ENCODE measurements around the gene GATA3. TPM values are rescaled to one million over a fixed set of nuclear protein-coding genes. Genes with fewer than 3 reads are reported as not detected.

Gene GATA3
- total and polyA plus RNA-seq, 9 of the 15 experiments (the other 6 are each of a cell fraction or from before 2014, with no cell fraction given) = 0.01 to 0.24 (median 0.09) TPM; not detected in 6

DNA sequence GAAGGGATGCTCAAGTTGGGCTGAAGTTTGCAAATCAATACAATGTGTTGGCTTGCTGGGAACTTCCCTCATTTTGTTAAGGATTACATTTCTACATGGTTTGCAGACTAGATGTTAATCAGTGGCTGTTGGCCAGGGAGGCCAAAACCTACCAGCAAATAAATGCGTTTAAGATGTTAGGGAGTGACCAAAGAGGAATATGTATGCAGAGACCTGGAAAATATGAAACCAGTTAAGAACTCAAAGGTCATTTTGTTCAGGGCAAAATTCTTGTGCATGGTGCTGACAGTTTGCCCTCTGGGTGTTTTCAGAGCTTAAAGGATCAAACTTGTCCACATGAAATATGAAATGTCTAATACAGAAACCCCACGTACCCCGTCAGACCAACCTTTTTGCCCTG is 30.3 kb downstream of the GATA3 start:
- in situ Hi-C loops (cut with MboI) = no loop called here

More for the DNA sequence above, 30.3 kb downstream of the GATA3 start:
- H3K27ac ChIP-seq (ENCODE audit: extremely low read depth, low read depth, low read length) = no peak overlapping the region
- no peak for DNase-seq (ENCODE audit: extremely low read depth in 1 of 4, low spot score in 3 of 4)
- peaks cover 16 to 42% of the 10 kb centered on the region in 2 experiments for H3K27me3 ChIP-seq (ENCODE audit: control insufficient read depth in 2 of 2, insufficient read depth in 2 of 2, low read length in 2 of 2)
- no peak overlapping the region for H3K4me2 ChIP-seq (ENCODE audit: insufficient read depth, low read length)
- H2AFZ ChIP-seq (ENCODE audit: low read depth, low read length) = no peak overlapping the region
- H3K4me1 ChIP-seq (replicated peaks in 1 of 2; ENCODE audit: control insufficient read depth in 2 of 2, insufficient read depth in 2 of 2, low read length in 2 of 2) = peaks cover 0 to 3% of the 10 kb centered on the region in 2 experiments; a peak in 2 of 5 replicates
- ATAC-seq = no peak
- no peaks in the 10 kb centered on the region for H3K9me3 ChIP-seq (replicated peaks; ENCODE audit: control insufficient read depth, insufficient read depth, low read depth, low read length)
- no peaks in the 10 kb centered on the region for H4K20me1 ChIP-seq (replicated peaks; ENCODE audit: control insufficient read depth, insufficient read depth, low read length)
- H3K79me2 ChIP-seq (ENCODE audit: control insufficient read depth, insufficient read depth, low read length) = no peaks in the 10 kb centered on the region
- FAIRE-seq = no peak
- H3K4me3 ChIP-seq = no peak overlapping the region
- no peak for TF ChIP-seq TEAD2 (tag; IDR thresholded peaks at IDR 0.05)
- TF ChIP-seq, protein P1, sequence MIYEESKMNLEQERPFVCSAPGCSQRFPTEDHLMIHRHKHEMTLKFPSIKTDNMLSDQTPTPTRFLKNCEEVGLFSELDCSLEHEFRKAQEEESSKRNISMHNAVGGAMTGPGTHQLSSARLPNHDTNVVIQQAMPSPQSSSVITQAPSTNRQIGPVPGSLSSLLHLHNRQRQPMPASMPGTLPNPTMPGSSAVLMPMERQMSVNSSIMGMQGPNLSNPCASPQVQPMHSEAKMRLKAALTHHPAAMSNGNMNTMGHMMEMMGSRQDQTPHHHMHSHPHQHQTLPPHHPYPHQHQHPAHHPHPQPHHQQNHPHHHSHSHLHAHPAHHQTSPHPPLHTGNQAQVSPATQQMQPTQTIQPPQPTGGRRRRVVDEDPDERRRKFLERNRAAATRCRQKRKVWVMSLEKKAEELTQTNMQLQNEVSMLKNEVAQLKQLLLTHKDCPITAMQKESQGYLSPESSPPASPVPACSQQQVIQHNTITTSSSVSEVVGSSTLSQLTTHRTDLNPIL (CRISPR knock-in tag; IDR thresholded peaks at IDR 0.05) = no peak
- TF ChIP-seq ZNF175 (CRISPR knock-in tag; IDR thresholded peaks at IDR 0.05; ENCODE audit: low read depth) = no peak
- TF ChIP-seq MCM2 (IDR thresholded peaks at IDR 0.05; ENCODE audit: low read depth) = no peak
- no peak for TF ChIP-seq WHSC1 (IDR thresholded peaks at IDR 0.05; ENCODE audit: low read length)
- TF ChIP-seq ZFP1 (CRISPR knock-in tag; IDR thresholded peaks at IDR 0.05) = no peak
- no peak for TF ChIP-seq ZC3H4 (CRISPR knock-in tag; IDR thresholded peaks at IDR 0.05; ENCODE audit: borderline replicate concordance)
- TF ChIP-seq BCL6 (CRISPR knock-in tag; IDR thresholded peaks at IDR 0.05) = no peak
- no peak for TF ChIP-seq PCBP1 (IDR thresholded peaks at IDR 0.05; ENCODE audit: low read depth, low read length, poor library complexity, severe bottlenecking)
- TF ChIP-seq MEF2A (IDR thresholded peaks at IDR 0.05; ENCODE audit: control insufficient read depth, low read depth, low read length) = no peak
- TF ChIP-seq RAD51 (IDR thresholded peaks at IDR 0.05; ENCODE audit: borderline replicate concordance, low read depth) = no peak
- no peak for TF ChIP-seq SLC30A9 (CRISPR knock-in tag; IDR thresholded peaks at IDR 0.05)
- TF ChIP-seq ZNF133 (CRISPR knock-in tag; IDR thresholded peaks at IDR 0.05) = no peak
- no peak for TF ChIP-seq CBX1 (IDR thresholded peaks at IDR 0.05; ENCODE audit: low read depth)
- intact Hi-C loops (cut with micrococcal nuclease) = no loop called here
- ChIA-PET POLR2A (no interaction called here), CTCF (ENCODE audit: low intra/inter-chr PET ratio) (no interaction called here)
- no TSS peak for BruUV-seq (replicated peaks)
- H3K36me3 ChIP-seq (ENCODE audit: control insufficient read depth, insufficient read depth, low read length) = no peaks in the 10 kb centered on the region
- 0% methylated on average over 3 of the region's 3 CpGs for WGBS (ENCODE audit: insufficient coverage, low coverage, missing lambda C conversion rate)
- no peaks in the 10 kb centered on the region for H3K9me1 ChIP-seq (ENCODE audit: control insufficient read depth, insufficient read depth, low read length)
- no peak overlapping the region for H3K9ac ChIP-seq (ENCODE audit: insufficient read depth in 1 of 2, low read depth in 2 of 2, low read length in 2 of 2)
